Muscle layer of duodenum (tissue), 2 donors: ENCODE measurements around the gene STAMBPL1.
"Not testable (repeated sequence)": the region's sequence is repeated elsewhere in the genome, so short reads cannot be mapped to it uniquely, and the experiment has no call there.

Experiments used
- H3K27ac ChIP-seq: one replicate; pipeline ENCODE4 v1.7.0; 2013; ENCODE audit warnings: mild to moderate bottlenecking, low read length
- H3K27me3 ChIP-seq: one replicate; pipeline ENCODE4 v1.7.0; 2013; ENCODE audit warnings: low read depth, mild to moderate bottlenecking, control low read depth, low read length
- H3K36me3 ChIP-seq, 2 donors: one replicate each; pipeline ENCODE4 v1.7.0; 2013; ENCODE audit warnings: low read length in 2 of 2, control low read depth in 1 of 2, mild to moderate bottlenecking in 1 of 2; ENCODE audit not compliant: insufficient read depth in 2 of 2, control insufficient read depth in 1 of 2
- H3K4me1 ChIP-seq, 2 donors: one replicate each; pipeline ENCODE4 v1.7.0; 2013; ENCODE audit warnings: low read length in 2 of 2, mild to moderate bottlenecking in 2 of 2, control low read depth in 1 of 2, moderate library complexity in 1 of 2; ENCODE audit not compliant: insufficient read depth in 2 of 2, control insufficient read depth in 1 of 2
- H3K4me3 ChIP-seq, 2 donors: one replicate each; pipeline ENCODE4 v1.7.0; 2013; ENCODE audit warnings: low read length in 2 of 2, low read depth in 1 of 2, mild to moderate bottlenecking in 1 of 2
- H3K9me3 ChIP-seq, 2 donors: one replicate each; pipeline ENCODE4 v1.7.0; 2013; ENCODE audit warnings: low read length in 2 of 2, control low read depth in 1 of 2, mild to moderate bottlenecking in 1 of 2; ENCODE audit not compliant: control insufficient read depth in 1 of 2
- donor health status: healthy.

The STAMBPL1 gene

GRCh38 chr10:88881922-88882645 lies 2.0 kb downstream of the STAMBPL1 start:
- H3K27me3 ChIP-seq: no peaks in the 10 kb centered on the region
- H3K4me1 ChIP-seq: peaks cover 5 to 16% of the 10 kb centered on the region in 2 donors
- peak overlapping the region; percentile 78 to 89 for H3K4me3 ChIP-seq
- no peaks in the 10 kb centered on the region for H3K36me3 ChIP-seq
- H3K9me3 ChIP-seq: no peaks in the 10 kb centered on the region
- H3K27ac ChIP-seq: peak overlapping the region; percentile 91

GRCh38 chr10:88882646-88883447 lies 2.8 kb downstream of the STAMBPL1 start:
- H3K27me3 ChIP-seq, H3K9me3 ChIP-seq, H3K36me3 ChIP-seq: not testable (repeated sequence)
- H3K27ac ChIP-seq: peak overlapping the region; percentile 91
- peak overlapping the region in 1 of 2 donors; percentile 78 for H3K4me3 ChIP-seq
- H3K4me1 ChIP-seq: peaks cover 10 to 16% of the 10 kb centered on the region in 2 donors

GRCh38 chr10:88883448-88883809 lies 3.4 kb downstream of the STAMBPL1 start:
- peak overlapping the region; percentile 36 for H3K27ac ChIP-seq
- H3K9me3 ChIP-seq: no peaks in the 10 kb centered on the region
- no peak overlapping the region for H3K4me3 ChIP-seq
- H3K4me1 ChIP-seq: peaks cover 10 to 16% of the 10 kb centered on the region in 2 donors
- no peaks in the 10 kb centered on the region for H3K27me3 ChIP-seq
- no peaks in the 10 kb centered on the region for H3K36me3 ChIP-seq

- Histone ChIP-seq H3K27ac (no peak overlapping the region), H3K36me3 (no peaks in the 10 kb centered on the region), H3K4me1 (peaks cover 10 to 16% of the 10 kb centered on the region in 2 donors), H3K9me3 (no peaks in the 10 kb centered on the region), H3K27me3 (no peaks in the 10 kb centered on the region), H3K4me3 (no peak overlapping the region)
Measured at GRCh38 chr10:88886557-88886956, 6.5 kb downstream of the STAMBPL1 start.

- Histone ChIP-seq H3K36me3 (no peaks in the 10 kb centered on the region), H3K4me1 (peaks cover 7 to 10% of the 10 kb centered on the region in 2 donors), H3K27ac (no peak overlapping the region), H3K27me3 (no peaks in the 10 kb centered on the region), H3K9me3 (no peaks in the 10 kb centered on the region), H3K4me3 (no peak overlapping the region)
Measured at GRCh38 chr10:88888810-88889445, 8.9 kb downstream of the STAMBPL1 start.

- Histone ChIP-seq H3K9me3 (no peaks in the 10 kb centered on the region), H3K4me1 (peaks cover 11% of the 10 kb centered on the region in 2 donors), H3K27ac (no peak overlapping the region), H3K27me3 (no peaks in the 10 kb centered on the region), H3K4me3 (no peak overlapping the region), H3K36me3 (no peaks in the 10 kb centered on the region)
Measured at GRCh38 chr10:88889559-88890337, 9.7 kb downstream of the STAMBPL1 start.

GRCh38 chr10:88890681-88891381 lies 10.8 kb downstream of the STAMBPL1 start:
- peaks cover 11 to 18% of the 10 kb centered on the region in 2 donors for H3K4me1 ChIP-seq
- no peak overlapping the region for H3K4me3 ChIP-seq
- H3K27ac ChIP-seq: no peak overlapping the region
- H3K9me3 ChIP-seq: no peaks in the 10 kb centered on the region
- no peaks in the 10 kb centered on the region for H3K36me3 ChIP-seq
- no peaks in the 10 kb centered on the region for H3K27me3 ChIP-seq

GRCh38 chr10:88892222-88892967 lies 12.3 kb downstream of the STAMBPL1 start:
- no peak overlapping the region for H3K4me3 ChIP-seq
- H3K36me3 ChIP-seq: no peaks in the 10 kb centered on the region
- no peaks in the 10 kb centered on the region for H3K9me3 ChIP-seq
- no peak overlapping the region for H3K27ac ChIP-seq
- peaks cover 16 to 24% of the 10 kb centered on the region in 2 donors for H3K4me1 ChIP-seq
- no peaks in the 10 kb centered on the region for H3K27me3 ChIP-seq

- Histone ChIP-seq H3K27me3 (no peaks in the 10 kb centered on the region), H3K27ac (peak overlapping the region; percentile 40), H3K36me3 (no peaks in the 10 kb centered on the region), H3K4me1 (peaks cover 13 to 25% of the 10 kb centered on the region in 2 donors), H3K4me3 (no peak overlapping the region), H3K9me3 (no peaks in the 10 kb centered on the region)
Measured at GRCh38 chr10:88893611-88894010, 13.6 kb downstream of the STAMBPL1 start.

GRCh38 chr10:88895250-88895649 lies 15.2 kb downstream of the STAMBPL1 start:
- peaks cover 18 to 25% of the 10 kb centered on the region in 2 donors for H3K4me1 ChIP-seq
- peak overlapping the region; percentile 94 for H3K27ac ChIP-seq
- no peaks in the 10 kb centered on the region for H3K36me3 ChIP-seq
- no peaks in the 10 kb centered on the region for H3K27me3 ChIP-seq
- no peaks in the 10 kb centered on the region for H3K9me3 ChIP-seq
- H3K4me3 ChIP-seq: no peak overlapping the region
